ENCODE measurements around the gene LDLRAP1.

Gene LDLRAP1

GRCh38 chr1:25544243-25544764 is 898 bp downstream of the LDLRAP1 start:
- no peak for DNase-seq (ENCODE audit: low read depth)
- TF ChIP-seq, protein P1, sequence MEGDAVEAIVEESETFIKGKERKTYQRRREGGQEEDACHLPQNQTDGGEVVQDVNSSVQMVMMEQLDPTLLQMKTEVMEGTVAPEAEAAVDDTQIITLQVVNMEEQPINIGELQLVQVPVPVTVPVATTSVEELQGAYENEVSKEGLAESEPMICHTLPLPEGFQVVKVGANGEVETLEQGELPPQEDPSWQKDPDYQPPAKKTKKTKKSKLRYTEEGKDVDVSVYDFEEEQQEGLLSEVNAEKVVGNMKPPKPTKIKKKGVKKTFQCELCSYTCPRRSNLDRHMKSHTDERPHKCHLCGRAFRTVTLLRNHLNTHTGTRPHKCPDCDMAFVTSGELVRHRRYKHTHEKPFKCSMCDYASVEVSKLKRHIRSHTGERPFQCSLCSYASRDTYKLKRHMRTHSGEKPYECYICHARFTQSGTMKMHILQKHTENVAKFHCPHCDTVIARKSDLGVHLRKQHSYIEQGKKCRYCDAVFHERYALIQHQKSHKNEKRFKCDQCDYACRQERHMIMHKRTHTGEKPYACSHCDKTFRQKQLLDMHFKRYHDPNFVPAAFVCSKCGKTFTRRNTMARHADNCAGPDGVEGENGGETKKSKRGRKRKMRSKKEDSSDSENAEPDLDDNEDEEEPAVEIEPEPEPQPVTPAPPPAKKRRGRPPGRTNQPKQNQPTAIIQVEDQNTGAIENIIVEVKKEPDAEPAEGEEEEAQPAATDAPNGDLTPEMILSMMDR (IDR thresholded peaks at IDR 0.05; ENCODE audit: low read length, missing control alignments): no peak

DNA sequence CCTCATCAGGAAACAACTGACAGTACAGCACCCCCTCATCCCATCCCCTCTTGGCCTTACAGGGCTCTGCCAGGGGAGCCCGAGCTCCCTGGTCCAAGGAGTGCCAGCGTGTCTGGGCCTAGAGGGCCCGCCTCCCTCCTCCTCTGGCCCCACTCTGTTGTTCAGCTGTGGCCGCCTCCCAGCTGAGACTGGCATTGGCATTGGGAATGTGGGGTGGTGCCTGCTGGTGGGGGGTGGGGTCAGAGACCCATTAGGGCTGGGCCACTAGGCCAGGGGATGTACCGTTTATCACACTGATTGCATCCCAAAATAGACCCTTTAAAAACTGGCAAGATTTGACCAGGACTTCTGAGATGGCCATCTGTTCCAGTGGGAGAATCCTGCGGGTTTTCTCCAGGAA is 1.4 kb downstream of the LDLRAP1 start:
- H3K4me3 ChIP-seq (replicated peaks; ENCODE audit: low read depth, low read length): no peak overlapping the region

More at GRCh38 chr1:25544243-25544764, 898 bp downstream of the LDLRAP1 start:
- H3K4me3 ChIP-seq (replicated peaks; ENCODE audit: low read depth, low read length): peak overlapping the region; percentile 69

DNA sequence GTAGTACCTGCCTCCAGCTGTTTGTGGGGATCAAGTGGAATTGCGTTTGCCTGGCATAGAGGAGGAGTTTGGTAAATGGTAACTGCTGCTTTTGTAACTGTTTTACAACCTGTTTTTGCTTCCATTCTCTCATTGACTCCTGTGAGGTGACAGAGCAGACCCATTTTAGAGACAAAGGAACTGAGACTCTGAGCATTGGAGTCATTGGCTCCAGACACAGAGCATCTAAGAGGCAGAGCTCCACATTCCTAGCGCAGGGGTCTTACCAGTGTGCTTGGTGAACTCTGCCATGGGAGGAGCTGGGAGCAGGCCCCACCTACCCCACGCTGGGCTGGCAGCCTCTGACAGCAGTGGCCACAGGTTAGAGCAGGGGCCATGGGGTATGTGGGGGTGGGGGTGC is 2.4 kb downstream of the LDLRAP1 start:
- TF ChIP-seq, protein P1 (IDR thresholded peaks at IDR 0.05; ENCODE audit: low read length, missing control alignments): no peak
- H3K4me3 ChIP-seq (replicated peaks; ENCODE audit: low read depth, low read length): no peak overlapping the region
- no peak for DNase-seq (ENCODE audit: low read depth)

More for the DNA sequence above, 1.4 kb downstream of the LDLRAP1 start:
- TF ChIP-seq, protein P1 (IDR thresholded peaks at IDR 0.05; ENCODE audit: low read length, missing control alignments): no peak
- DNase-seq (ENCODE audit: low read depth): no peak

DNA sequence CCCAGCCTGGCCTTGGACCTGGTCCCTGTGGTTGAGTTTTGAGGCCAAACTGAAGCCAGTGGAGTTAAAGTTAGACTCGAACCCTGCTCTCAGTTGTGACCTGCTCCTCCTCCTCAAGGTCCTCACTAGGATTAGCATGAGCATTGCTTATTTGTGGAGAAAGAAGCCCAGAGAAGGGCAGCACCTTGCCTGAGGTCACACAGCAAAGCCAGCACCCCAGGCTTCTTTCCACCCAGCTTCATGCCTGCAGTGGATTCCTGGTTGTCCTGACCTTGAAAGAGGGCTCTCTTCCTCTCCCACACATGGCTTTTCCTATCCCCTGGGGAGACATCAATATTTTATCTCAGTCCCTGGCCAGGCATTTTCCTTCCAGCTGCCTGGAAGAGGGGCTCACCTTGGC is 2.8 kb downstream of the LDLRAP1 start:
- H3K4me3 ChIP-seq (replicated peaks; ENCODE audit: low read depth, low read length): no peak overlapping the region
- TF ChIP-seq, protein P1 (IDR thresholded peaks at IDR 0.05; ENCODE audit: low read length, missing control alignments): no peak
- no peak for DNase-seq (ENCODE audit: low read depth)

GRCh38 chr1:25548601-25549000 is 5.2 kb downstream of the LDLRAP1 start:
- TF ChIP-seq, protein P1 (IDR thresholded peaks at IDR 0.05; ENCODE audit: low read length, missing control alignments): no peak
- no peak for DNase-seq (ENCODE audit: low read depth)
- no peak overlapping the region for H3K4me3 ChIP-seq (replicated peaks; ENCODE audit: low read depth, low read length)

DNA sequence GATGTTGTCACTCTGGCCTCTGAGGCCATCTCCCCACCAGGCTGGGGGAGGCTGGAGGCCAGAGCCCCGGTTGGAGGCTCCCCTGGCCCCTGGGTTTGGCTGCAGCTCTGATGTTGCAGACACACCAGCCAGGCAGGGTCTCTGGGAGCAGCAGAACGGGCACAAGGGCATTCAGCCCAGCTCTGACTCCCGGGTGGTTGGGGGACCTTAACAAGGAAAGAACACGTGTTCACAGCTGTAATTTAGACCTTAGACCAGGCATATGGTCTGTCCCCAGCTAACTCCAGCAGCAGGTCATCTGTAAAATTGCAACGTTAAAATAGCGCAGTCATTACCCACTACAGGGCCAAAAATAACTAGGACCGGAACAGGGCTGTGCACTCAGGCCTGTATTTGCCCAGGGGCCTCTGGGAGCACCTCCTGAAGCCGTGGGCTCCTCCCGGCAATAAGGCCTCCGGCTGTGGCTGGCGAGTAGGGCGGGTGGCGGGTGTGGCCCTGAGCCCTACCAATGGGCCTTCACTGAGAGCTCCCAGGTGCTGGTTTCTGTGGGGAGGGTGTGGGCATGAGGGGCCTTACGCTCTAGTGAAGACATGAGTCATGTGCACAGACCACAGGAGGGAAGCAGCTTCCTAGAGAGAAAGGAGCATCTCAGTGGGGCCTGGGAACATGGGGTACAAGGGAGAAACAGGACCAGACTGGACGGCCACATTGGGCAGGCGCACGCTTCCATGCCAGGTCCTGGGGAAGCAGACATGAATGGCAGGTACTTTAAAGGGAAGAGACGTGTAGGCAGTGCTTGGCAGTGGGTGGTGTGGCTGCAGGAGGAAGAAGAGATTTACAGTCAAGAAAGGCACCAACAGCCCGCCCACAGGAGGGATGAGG is 6.1 kb downstream of the LDLRAP1 start:
- DNase-seq (ENCODE audit: low read depth): no peak
- no peak overlapping the region for H3K4me3 ChIP-seq (replicated peaks; ENCODE audit: low read depth, low read length)
- TF ChIP-seq, protein P1 (IDR thresholded peaks at IDR 0.05; ENCODE audit: low read length, missing control alignments): no peak
